GM06990 (cell line): Measurements from ENCODE around the gene CERT1.

Source experiments
- DNase-seq: peaks from one replicate; pipeline ENCODE4 v3.0.0-alpha.2; 2011; ENCODE audit not compliant: insufficient read length; ENCODE audit errors: extremely low read depth
- H3K27me3 ChIP-seq: replicated peaks from 2 replicates; pipeline ENCODE4 v1.6.0; 2011; ENCODE audit warnings: low read length; ENCODE audit not compliant: control insufficient read depth, insufficient read depth
- H3K36me3 ChIP-seq: 2 replicates; pipeline ENCODE4 v1.5.1; 2011; ENCODE audit warnings: low read length; ENCODE audit not compliant: control insufficient read depth, insufficient read depth
- H3K4me3 ChIP-seq: replicated peaks from 2 replicates; pipeline ENCODE4 v1.5.1; 2011; ENCODE audit warnings: low read depth, mild to moderate bottlenecking, control low read depth, low read length
- TF ChIP-seq, protein P1 (sequence below): IDR thresholded peaks from 2 replicates; pipeline ENCODE4 v1.5.1; 2011; ENCODE audit warnings: low read length, control low read depth, mild to moderate bottlenecking, inconsistent platforms; ENCODE audit not compliant: insufficient read depth, poor library complexity, severe bottlenecking

CERT1 gene

DNA sequence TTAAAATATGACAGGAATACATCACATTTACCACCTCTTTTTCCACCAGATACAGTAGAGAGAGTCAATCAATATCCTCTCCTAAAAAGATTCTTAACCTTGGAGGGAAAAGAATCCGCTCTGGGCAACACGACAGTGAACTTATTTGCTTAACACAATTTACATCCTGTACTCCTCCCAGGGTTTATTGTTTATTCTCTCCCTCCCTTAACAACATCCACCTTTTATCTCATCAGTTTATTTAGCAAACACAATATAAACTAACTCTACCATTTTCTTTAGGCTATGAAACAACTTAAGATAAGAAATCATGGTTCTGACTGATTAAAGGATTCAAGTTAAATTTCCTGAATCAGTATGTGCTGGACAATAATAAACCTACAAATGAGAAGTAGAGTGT lies 50.9 kb downstream of the CERT1 start:
- TF ChIP-seq, protein P1, sequence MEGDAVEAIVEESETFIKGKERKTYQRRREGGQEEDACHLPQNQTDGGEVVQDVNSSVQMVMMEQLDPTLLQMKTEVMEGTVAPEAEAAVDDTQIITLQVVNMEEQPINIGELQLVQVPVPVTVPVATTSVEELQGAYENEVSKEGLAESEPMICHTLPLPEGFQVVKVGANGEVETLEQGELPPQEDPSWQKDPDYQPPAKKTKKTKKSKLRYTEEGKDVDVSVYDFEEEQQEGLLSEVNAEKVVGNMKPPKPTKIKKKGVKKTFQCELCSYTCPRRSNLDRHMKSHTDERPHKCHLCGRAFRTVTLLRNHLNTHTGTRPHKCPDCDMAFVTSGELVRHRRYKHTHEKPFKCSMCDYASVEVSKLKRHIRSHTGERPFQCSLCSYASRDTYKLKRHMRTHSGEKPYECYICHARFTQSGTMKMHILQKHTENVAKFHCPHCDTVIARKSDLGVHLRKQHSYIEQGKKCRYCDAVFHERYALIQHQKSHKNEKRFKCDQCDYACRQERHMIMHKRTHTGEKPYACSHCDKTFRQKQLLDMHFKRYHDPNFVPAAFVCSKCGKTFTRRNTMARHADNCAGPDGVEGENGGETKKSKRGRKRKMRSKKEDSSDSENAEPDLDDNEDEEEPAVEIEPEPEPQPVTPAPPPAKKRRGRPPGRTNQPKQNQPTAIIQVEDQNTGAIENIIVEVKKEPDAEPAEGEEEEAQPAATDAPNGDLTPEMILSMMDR, result no peak
- Histone ChIP-seq H3K36me3 (peaks cover 1% of the 10 kb centered on the region; the same call in 1 of the 2 replicates), H3K27me3 (no peaks in the 10 kb centered on the region), H3K4me3 (no peak overlapping the region)
- no peak for DNase-seq

DNA sequence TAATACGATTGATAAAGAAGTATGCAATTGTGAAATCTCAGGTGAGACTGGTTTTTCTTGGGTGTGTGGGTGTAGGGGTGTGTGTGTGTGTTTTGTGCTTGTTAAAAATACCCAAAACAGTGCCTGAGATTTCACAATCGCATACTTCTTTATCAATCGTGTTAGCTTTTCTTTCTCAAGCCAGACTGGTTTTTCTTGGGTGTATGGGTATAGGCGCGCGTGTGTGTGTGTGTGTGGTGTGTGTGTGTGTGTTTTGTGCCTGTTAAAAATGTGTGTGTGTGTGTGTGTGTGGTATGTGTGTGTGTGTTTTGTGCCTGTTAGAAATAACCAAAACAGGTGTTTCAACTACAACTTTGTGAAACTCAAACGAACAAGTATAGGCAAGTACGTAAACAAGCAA lies 53.7 kb downstream of the CERT1 start:
- Histone ChIP-seq H3K36me3 (peaks cover 1% of the 10 kb centered on the region; the same call in 1 of the 2 replicates), H3K27me3 (no peaks in the 10 kb centered on the region), H3K4me3 (no peak overlapping the region)
- TF ChIP-seq, protein P1, result no peak
- DNase-seq, result no peak

DNA sequence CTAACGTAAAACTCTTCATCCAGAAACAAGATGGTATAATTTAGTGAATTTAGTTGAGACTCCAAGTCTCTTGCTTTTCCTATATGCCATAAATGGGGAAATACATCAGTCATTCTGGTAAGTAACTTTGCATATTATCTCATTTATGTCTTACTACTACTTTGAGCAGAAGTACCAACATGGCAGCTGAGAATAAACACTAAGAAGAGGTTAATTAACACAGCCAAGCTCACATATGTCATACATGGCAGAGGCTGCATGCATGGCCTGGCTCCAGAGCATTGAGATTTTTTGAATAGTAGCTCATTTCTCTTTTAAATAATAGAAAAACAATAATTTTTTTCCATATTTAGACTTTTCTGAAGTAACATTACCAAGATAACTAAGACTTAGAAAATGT lies 54.3 kb downstream of the CERT1 start:
- H3K27me3 ChIP-seq, result no peaks in the 10 kb centered on the region
- no peak overlapping the region for H3K4me3 ChIP-seq
- TF ChIP-seq, protein P1, result no peak
- peaks cover 1% of the 10 kb centered on the region; the same call in 1 of the 2 replicates for H3K36me3 ChIP-seq
- no peak for DNase-seq

DNA sequence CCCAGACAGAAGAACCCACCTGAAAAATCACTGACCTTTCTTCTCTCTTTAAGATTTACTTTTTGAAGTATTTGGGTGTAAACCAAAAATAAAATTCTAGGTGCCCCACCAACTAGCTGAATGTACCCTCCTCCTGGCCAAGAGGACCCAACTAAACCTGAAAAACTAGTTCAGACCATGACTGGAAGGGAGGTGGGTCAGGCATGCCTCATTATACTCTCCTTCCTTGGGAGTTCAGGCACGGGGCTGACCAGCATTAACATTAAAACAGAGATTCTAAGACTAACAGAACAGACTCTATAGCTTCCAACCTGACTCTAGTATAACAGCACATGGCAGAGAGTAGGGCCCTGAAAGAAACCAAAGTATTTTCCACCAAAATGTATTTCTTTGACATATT lies 61.4 kb downstream of the CERT1 start:
- TF ChIP-seq, protein P1, result no peak
- no peaks in the 10 kb centered on the region for H3K27me3 ChIP-seq
- no peak overlapping the region for H3K4me3 ChIP-seq
- H3K36me3 ChIP-seq, result no peaks in the 10 kb centered on the region
- DNase-seq, result no peak

DNA sequence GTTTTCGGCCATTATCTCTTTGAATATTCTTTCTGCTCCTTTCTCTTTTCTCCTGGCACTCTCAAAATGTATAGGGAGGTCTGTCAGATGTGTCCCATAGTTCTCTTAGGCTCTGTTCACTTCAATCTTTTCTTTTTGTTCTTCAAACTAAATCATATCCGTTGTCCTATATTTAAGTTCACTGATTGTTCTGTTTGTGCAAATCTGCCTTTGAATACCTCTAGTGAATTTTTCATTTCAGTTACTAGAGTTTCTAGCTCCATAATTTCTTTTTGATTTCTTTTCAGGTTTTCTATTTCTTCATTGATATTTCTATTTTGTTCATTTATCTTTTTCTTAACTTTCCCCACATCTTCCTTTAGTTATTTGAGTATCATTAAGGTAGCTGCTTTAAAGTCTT lies 65.4 kb downstream of the CERT1 start:
- H3K4me3 ChIP-seq, result no peak overlapping the region
- TF ChIP-seq, protein P1, result no peak
- H3K36me3 ChIP-seq, result no peaks in the 10 kb centered on the region
- no peaks in the 10 kb centered on the region for H3K27me3 ChIP-seq
- DNase-seq, result no peak

DNA sequence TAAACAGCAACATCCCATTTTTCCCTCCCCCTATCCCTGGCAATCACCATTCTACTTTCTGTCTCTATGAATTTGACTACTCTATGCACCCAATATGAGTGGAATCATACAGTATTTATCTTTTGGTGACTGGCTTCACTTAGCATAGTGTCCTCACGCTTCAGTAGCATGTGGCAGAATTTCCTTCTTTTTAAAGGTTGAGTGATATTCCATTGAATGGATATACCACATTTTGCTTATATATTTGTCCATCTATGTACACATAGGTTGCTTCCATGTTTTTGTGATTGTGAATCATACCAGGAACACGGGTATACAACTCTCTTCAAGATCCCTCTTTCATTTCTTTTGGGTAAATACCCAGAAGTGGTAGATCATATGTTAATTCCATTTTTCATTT lies 69.9 kb downstream of the CERT1 start:
- TF ChIP-seq, protein P1, result no peak
- no peaks in the 10 kb centered on the region for H3K36me3 ChIP-seq
- H3K4me3 ChIP-seq, result no peak overlapping the region
- H3K27me3 ChIP-seq, result no peaks in the 10 kb centered on the region
- no peak for DNase-seq
